ENCODE data around the gene VGLL3.
"Not testable (repeated sequence)": the region's sequence is repeated elsewhere in the genome, so short reads cannot be mapped to it uniquely, and the experiment has no call there.

VGLL3 gene

DNA sequence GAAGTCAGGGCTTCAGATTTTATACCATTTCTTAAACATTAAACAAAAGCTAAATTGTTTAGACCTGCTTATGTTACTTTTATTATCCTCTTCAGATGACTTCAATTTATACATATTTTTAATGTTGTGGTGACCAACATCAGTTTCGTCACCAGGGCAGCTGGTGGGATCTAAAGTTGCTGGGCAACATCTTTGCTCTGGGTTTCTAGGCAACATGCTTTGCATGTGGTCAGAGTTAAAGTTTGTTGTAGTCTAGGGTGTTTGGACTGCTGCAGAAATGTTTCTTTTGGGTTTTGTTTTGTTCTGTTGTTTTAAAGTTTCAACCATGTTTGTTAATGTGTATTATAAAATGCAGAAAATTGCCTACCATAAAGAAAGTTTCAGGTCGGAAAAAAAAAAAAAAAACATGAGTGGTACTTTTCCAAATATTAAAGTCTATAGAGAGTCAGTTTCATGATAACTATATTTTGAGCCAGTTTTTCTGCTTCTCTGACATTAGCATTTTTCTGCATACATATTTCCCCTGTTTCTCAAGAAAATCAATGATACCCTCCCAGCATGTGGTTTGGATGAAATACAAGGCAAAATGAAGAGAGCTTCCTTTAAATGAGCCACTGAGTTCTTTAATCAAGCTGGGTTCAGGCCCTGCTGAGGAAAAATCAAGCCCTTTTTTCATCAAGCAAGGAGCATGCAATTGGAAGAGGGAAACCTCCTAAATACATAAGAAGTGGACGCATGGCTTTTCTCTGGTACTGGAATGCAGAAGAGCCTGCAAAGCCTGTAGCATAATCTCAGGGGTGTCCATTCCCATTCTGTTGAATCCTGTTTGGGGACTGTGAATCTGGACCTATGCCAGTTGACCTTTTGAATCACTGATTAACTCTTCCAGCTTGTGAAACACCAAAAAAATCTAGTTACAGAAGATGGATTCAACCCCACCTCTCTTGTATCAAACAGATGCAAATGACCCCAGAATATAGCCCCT lies 35.0 kb upstream of the VGLL3 start:
- no peak overlapping the region for H3K4me3 ChIP-seq (ENCODE audit: low read depth, low read length)
- TF ChIP-seq, protein P1, sequence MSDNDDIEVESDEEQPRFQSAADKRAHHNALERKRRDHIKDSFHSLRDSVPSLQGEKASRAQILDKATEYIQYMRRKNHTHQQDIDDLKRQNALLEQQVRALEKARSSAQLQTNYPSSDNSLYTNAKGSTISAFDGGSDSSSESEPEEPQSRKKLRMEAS (IDR thresholded peaks at IDR 0.05; ENCODE audit: low read depth, low read length), result no peak
- TF ChIP-seq POLR2A (IDR thresholded peaks at IDR 0.05; ENCODE audit: extremely low read depth, insufficient read length) (no peak), MYC (IDR thresholded peaks at IDR 0.05; ENCODE audit: low read depth, low read length) (no peak)
- TF ChIP-seq, protein P2, sequence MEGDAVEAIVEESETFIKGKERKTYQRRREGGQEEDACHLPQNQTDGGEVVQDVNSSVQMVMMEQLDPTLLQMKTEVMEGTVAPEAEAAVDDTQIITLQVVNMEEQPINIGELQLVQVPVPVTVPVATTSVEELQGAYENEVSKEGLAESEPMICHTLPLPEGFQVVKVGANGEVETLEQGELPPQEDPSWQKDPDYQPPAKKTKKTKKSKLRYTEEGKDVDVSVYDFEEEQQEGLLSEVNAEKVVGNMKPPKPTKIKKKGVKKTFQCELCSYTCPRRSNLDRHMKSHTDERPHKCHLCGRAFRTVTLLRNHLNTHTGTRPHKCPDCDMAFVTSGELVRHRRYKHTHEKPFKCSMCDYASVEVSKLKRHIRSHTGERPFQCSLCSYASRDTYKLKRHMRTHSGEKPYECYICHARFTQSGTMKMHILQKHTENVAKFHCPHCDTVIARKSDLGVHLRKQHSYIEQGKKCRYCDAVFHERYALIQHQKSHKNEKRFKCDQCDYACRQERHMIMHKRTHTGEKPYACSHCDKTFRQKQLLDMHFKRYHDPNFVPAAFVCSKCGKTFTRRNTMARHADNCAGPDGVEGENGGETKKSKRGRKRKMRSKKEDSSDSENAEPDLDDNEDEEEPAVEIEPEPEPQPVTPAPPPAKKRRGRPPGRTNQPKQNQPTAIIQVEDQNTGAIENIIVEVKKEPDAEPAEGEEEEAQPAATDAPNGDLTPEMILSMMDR (IDR thresholded peaks at IDR 0.05; ENCODE audit: low read depth, low read length), result no peak
- no peak for DNase-seq (ENCODE audit: low read depth)

DNA sequence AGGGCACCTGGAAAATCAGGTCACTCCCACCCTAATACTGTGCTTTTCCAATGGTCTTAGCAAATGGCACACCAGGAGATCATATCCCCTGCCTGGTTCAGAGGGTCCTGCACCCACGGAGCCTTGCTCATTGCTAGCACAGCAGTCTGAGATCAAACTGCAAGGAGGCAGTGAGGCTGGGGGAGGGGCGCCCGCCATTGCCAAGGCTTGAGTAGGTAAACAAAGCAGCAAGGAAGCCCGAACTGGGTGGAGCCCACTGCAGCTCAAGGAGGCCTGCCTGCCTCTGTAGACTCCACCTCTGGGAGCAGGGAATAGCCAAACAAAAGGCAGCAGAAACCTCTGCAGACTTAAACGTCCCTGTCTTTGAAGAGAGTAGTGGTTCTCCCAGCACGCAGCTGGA lies 26.4 kb upstream of the VGLL3 start:
- H3K4me3 ChIP-seq (ENCODE audit: low read depth, low read length), result not testable (repeated sequence)

DNA sequence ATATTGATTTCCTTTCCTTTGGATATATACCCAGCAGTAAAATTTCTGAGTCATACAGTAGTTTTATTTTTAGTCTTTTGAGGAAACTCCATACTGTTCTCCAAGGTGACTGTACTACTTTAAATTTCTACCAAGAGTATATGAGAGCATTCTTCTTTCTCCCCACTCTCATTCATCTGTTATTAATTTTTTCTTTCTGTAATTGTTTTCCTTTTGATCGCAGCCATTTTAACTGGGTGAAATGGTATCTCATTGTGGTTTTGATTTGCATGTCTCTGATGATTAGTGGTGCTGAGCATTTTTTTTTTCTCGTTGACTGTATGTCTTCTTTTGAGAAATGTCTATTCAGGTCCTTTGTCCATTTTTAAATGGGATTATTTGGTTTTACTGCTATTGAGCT lies 18.3 kb upstream of the VGLL3 start:
- H3K4me3 ChIP-seq (ENCODE audit: low read depth, low read length), result no peak overlapping the region
- DNase-seq (ENCODE audit: low read depth), result no peak
- TF ChIP-seq, protein P2 (IDR thresholded peaks at IDR 0.05; ENCODE audit: low read depth, low read length), result no peak

More for the DNA sequence above, 26.4 kb upstream of the VGLL3 start:
- not testable (repeated sequence) for DNase-seq (ENCODE audit: low read depth)

DNA sequence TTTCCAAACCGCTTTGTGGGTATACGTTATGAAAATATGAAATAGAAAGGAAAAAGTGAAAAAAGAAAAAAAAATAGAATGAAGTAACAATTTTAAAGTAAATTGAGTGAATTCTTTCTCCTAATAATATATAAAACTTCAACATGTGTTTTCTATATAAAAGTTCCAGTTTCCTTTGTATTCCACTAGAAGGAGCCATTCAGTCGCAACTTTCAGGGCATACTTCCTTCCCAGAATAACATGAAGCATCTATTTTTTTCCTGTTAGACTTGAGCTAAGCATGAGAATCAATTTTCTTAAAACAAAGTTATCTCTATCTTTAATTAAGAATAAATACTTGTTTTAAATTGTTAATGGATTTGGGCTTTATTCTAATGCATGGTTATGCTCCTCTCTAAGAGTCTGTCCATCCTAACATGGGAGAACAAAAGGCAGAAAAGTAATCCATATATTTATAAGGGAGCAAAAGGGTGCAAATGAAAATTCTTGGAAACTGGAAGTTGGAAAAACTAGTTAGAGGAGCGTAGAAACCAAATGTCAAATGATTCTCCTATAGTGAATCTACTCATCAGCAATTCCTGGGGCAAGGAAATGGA lies 16.0 kb upstream of the VGLL3 start:
- DNase-seq (ENCODE audit: low read depth), result peak; percentile 5
- no peak overlapping the region for H3K4me3 ChIP-seq (ENCODE audit: low read depth, low read length)
- no peak for TF ChIP-seq MYC (IDR thresholded peaks at IDR 0.05; ENCODE audit: low read depth, low read length)
- TF ChIP-seq, protein P2 (IDR thresholded peaks at IDR 0.05; ENCODE audit: low read depth, low read length), result peak; percentile 19

DNA sequence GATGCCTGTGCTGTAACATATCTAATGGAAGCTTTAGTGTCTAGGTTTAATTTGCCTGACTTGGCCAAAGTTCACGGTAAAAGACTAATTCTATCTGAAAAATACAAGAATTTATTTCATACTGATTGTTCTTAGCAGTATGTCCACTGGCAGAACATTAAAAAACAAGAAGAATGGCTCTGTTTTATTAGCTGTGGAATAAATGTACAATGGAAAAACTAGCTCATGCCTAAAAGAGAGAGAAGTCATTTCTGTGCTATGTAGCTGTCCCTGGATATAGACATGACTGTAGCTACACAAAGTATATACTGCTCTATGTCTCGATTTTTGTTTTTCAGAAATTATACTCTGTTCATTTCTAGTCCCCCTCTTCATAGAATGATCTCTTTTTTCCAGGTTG lies 13.9 kb upstream of the VGLL3 start:
- DNase-seq (ENCODE audit: low read depth), result no peak
- H3K4me3 ChIP-seq (ENCODE audit: low read depth, low read length), result no peak overlapping the region
- TF ChIP-seq POLR2A (IDR thresholded peaks at IDR 0.05; ENCODE audit: extremely low read depth, insufficient read length) (no peak), MYC (IDR thresholded peaks at IDR 0.05; ENCODE audit: low read depth, low read length) (no peak)
- TF ChIP-seq, protein P2 (IDR thresholded peaks at IDR 0.05; ENCODE audit: low read depth, low read length), result no peak
- TF ChIP-seq, protein P1 (IDR thresholded peaks at IDR 0.05; ENCODE audit: low read depth, low read length), result no peak

DNA sequence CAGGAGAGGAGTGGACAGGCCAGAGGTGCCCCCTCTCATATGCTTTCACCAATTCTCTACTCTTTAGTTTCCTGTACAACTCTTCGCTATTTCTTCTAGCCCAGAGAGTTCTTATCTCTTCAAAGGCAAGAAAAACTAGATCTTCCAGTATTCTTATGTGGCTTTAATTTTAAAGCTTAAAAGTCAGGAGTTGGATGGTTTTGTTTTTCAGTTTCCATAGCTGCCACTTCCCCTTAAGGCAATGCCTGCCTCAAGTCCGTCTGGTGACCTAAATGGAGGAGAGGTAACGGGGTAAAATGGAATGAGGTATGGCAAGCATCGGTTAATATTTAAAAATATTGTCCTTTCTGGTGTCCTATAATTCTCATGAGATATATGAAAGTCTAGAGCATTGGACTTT lies 11.4 kb upstream of the VGLL3 start:
- no peak overlapping the region for H3K4me3 ChIP-seq (ENCODE audit: low read depth, low read length)
- no peak for DNase-seq (ENCODE audit: low read depth)
- TF ChIP-seq, protein P1 (IDR thresholded peaks at IDR 0.05; ENCODE audit: low read depth, low read length), result no peak
- TF ChIP-seq POLR2A (IDR thresholded peaks at IDR 0.05; ENCODE audit: extremely low read depth, insufficient read length) (no peak), MYC (IDR thresholded peaks at IDR 0.05; ENCODE audit: low read depth, low read length) (no peak)
- TF ChIP-seq, protein P2 (IDR thresholded peaks at IDR 0.05; ENCODE audit: low read depth, low read length), result no peak
